GM12878 (cell line): Measurements from ENCODE around the gene ADAMTS2. TPM values are rescaled to one million over a fixed set of nuclear protein-coding genes. Genes with fewer than 3 reads are reported as not detected.

Experiments used
- ATAC-seq: fragments of 200-7000 bp; cut with Tn5 transposase; 3 replicates; pipeline ENCODE4 v1.9.1; 2020; ENCODE audit warnings: mild to moderate bottlenecking, moderate library complexity
- BruUV-seq: library from RNA; stranded (reverse); fragments of 400-500 nt; replicated peaks from 2 replicates; lab custom pipeline; 2021; lab: Mats Ljungman, UMichigan
- CTCF ChIA-PET: fragments of 300-600 bp; sonication (Branson Sonifier 250); formaldehyde crosslinking; extraction: SDS; loops from one replicate; lab custom pipeline; 2021; ENCODE audit warnings: inconsistent platforms; lab: Yijun Ruan, JAX
- POLR2A ChIA-PET: fragments of 350-600 bp; formaldehyde crosslinking; extraction: SDS; loops from one replicate; lab custom pipeline; 2021; ENCODE audit warnings: inconsistent platforms; lab: Charles Lee
- RAD21 ChIA-PET: fragments of 300-600 bp; sonication (Branson Sonifier 250); formaldehyde crosslinking; loops from one replicate; lab custom pipeline; 2023; ENCODE audit warnings: antibody characterized with exemption; ENCODE audit not compliant: unreplicated experiment; lab: Charles Lee
- SMC1A ChIA-PET: fragments of 300-600 bp; sonication (Branson Sonifier 250); formaldehyde crosslinking; loops from one replicate; lab custom pipeline; 2023; ENCODE audit not compliant: unreplicated experiment, uncharacterized antibody; lab: Charles Lee
- DNase-seq: peaks from one replicate; pipeline ENCODE4 v3.0.0-alpha.2; 2011; ENCODE audit warnings: low read depth, low spot score
- FAIRE-seq: peaks from 3 replicates; lab custom pipeline; 2011; peaks lifted over from hg19 to GRCh38; lab: Jason Lieb, UNC
- H2AFZ ChIP-seq: 2 replicates; pipeline ENCODE4 v1.6.0; 2011; ENCODE audit warnings: low read depth, low read length, control low read depth; ENCODE audit not compliant: control insufficient read depth
- H3K27ac ChIP-seq: 2 replicates; pipeline ENCODE4 v1.5.1; 2011; ENCODE audit warnings: control low read depth; ENCODE audit not compliant: control insufficient read depth, insufficient read depth
- H3K27me3 ChIP-seq, 2 experiments: replicated peaks in 1 of 2; 2 replicates each; pipeline versions ENCODE4 v1.6.0 to v1.6.1; 2011; ENCODE audit warnings: low read length in 1 of 2; ENCODE audit not compliant: control insufficient read depth in 2 of 2, insufficient read depth in 2 of 2
- H3K36me3 ChIP-seq, 2 experiments: 2 replicates each; pipeline ENCODE4 v1.5.1; 2011; ENCODE audit warnings: low read length in 1 of 2; ENCODE audit not compliant: control insufficient read depth in 2 of 2, insufficient read depth in 2 of 2
- H3K4me1 ChIP-seq: 2 replicates; pipeline ENCODE4 v1.6.1; 2011; ENCODE audit warnings: mild to moderate bottlenecking, low read length, moderate library complexity, mixed read lengths; ENCODE audit not compliant: control insufficient read depth, insufficient read depth
- H3K4me2 ChIP-seq: 2 replicates; pipeline ENCODE4 v1.6.0; 2011; ENCODE audit warnings: control low read depth; ENCODE audit not compliant: control insufficient read depth, insufficient read depth
- H3K4me3 ChIP-seq: fragments of 200-600 bp; sonication (generic); 2 replicates; pipeline ENCODE4 v1.5.1; 2016
- H3K79me2 ChIP-seq: 2 replicates; pipeline ENCODE4 v1.6.0; 2011; ENCODE audit warnings: low read length; ENCODE audit not compliant: control insufficient read depth, insufficient read depth
- H3K9ac ChIP-seq: 2 replicates; pipeline ENCODE4 v1.8.0; 2011; ENCODE audit warnings: low read length, control low read depth, mixed read lengths; ENCODE audit not compliant: control insufficient read depth, insufficient read depth
- H3K9me3 ChIP-seq: replicated peaks from 3 replicates; pipeline ENCODE4 v1.5.1; 2011; ENCODE audit warnings: mild to moderate bottlenecking, low read length; ENCODE audit not compliant: control insufficient read depth, insufficient read depth
- H4K20me1 ChIP-seq: 2 replicates; pipeline ENCODE4 v1.6.0; 2011; ENCODE audit not compliant: control insufficient read depth, insufficient read depth
- BCL3 ChIP-seq: IDR thresholded peaks from 2 replicates; pipeline ENCODE4 v1.6.1; 2011; ENCODE audit warnings: borderline replicate concordance, low read depth, mild to moderate bottlenecking, moderate library complexity, low read length; ENCODE audit not compliant: insufficient read depth, poor library complexity, severe bottlenecking
- CBFB ChIP-seq: IDR thresholded peaks from 2 replicates; pipeline ENCODE4 v1.6.1; 2016; ENCODE audit warnings: antibody characterized with exemption, low read depth
- CHD4 ChIP-seq: fragments of 200-600 bp; sonication (generic); IDR thresholded peaks from 2 replicates; pipeline ENCODE4 v1.6.1; 2016; ENCODE audit warnings: mild to moderate bottlenecking
- E2F4 ChIP-seq: IDR thresholded peaks from 2 replicates; pipeline ENCODE4 v1.6.1; 2012; ENCODE audit warnings: low read depth, low read length, improper control_type of control experiment
- ETV6 ChIP-seq, 2 experiments: fragments of 450-650 bp in 1 of 2; IDR thresholded peaks in 1 of 2; conservative IDR thresholded peaks in 1 of 2; 2 replicates each; pipeline ENCODE4 v1.6.1; 2014; ENCODE audit warnings: antibody characterized with exemption in 1 of 2, borderline replicate concordance in 1 of 2, low read depth in 1 of 2, mild to moderate bottlenecking in 1 of 2, moderate library complexity in 1 of 2
- GABPA ChIP-seq: IDR thresholded peaks from 2 replicates; pipeline ENCODE4 v1.6.1; 2014; ENCODE audit warnings: antibody characterized with exemption, low read depth, mild to moderate bottlenecking, inconsistent platforms
- GATAD2B ChIP-seq: fragments of 450-650 bp; conservative IDR thresholded peaks from 2 replicates; pipeline ENCODE4 v1.6.1; 2017; ENCODE audit warnings: low read depth, mild to moderate bottlenecking, moderate library complexity
- IKZF2 ChIP-seq, 2 experiments: fragments of 450-650 bp; IDR thresholded peaks; 2 replicates each; pipeline ENCODE4 v1.6.1; 2017; ENCODE audit warnings: mild to moderate bottlenecking in 2 of 2, moderate library complexity in 2 of 2
- MEF2A ChIP-seq: IDR thresholded peaks from 2 replicates; pipeline ENCODE4 v1.6.1; 2011; ENCODE audit warnings: low read depth, mild to moderate bottlenecking, low read length, moderate library complexity; ENCODE audit not compliant: insufficient read depth
- MEF2B ChIP-seq: fragments of 450-650 bp; IDR thresholded peaks from 2 replicates; pipeline ENCODE4 v1.6.1; 2018; ENCODE audit warnings: mild to moderate bottlenecking, moderate library complexity; ENCODE audit not compliant: partially characterized antibody, poor library complexity, severe bottlenecking
- MXI1 ChIP-seq: fragments of 150-350 bp; IDR thresholded peaks from 2 replicates; pipeline ENCODE4 v1.6.1; 2011; ENCODE audit warnings: low read depth, mild to moderate bottlenecking, inconsistent platforms, low read length, improper control_type of control experiment
- NFXL1 ChIP-seq: fragments of 450-650 bp; IDR thresholded peaks from 2 replicates; pipeline ENCODE4 v1.6.1; 2017; ENCODE audit warnings: antibody characterized with exemption, mild to moderate bottlenecking, borderline replicate concordance
- PAX5 ChIP-seq: IDR thresholded peaks from 2 replicates; pipeline ENCODE4 v1.6.1; 2011; ENCODE audit warnings: low read depth, low read length, borderline replicate concordance
- POLR2A ChIP-seq: IDR thresholded peaks from 2 replicates; pipeline ENCODE4 v1.6.1; 2011; ENCODE audit warnings: low read depth, mild to moderate bottlenecking, low read length
- TCF12 ChIP-seq: IDR thresholded peaks from 2 replicates; pipeline ENCODE4 v1.6.1; 2011; ENCODE audit warnings: low read depth, mild to moderate bottlenecking, low read length
- USF1 ChIP-seq: IDR thresholded peaks from 2 replicates; pipeline ENCODE4 v1.6.1; 2011; ENCODE audit warnings: borderline replicate concordance, low read depth, mild to moderate bottlenecking, moderate library complexity, mixed read lengths, low read length; ENCODE audit not compliant: insufficient read depth; ENCODE audit errors: extremely low read length
- YBX1 ChIP-seq: fragments of 450-650 bp; IDR thresholded peaks from 2 replicates; pipeline ENCODE4 v1.6.1; 2016; ENCODE audit warnings: antibody characterized with exemption
- WGBS: methylation state at CpG from one replicate; pipeline ENCODE4 v1.1.6; 2016; ENCODE audit warnings: low lambda C conversion rate; ENCODE audit not compliant: insufficient replicate concordance, insufficient coverage; ENCODE audit errors: missing lambda C conversion rate; 5-methylcytosine and 5-hydroxymethylcytosine counted together
- in situ Hi-C: fragments of 300-500 bp; cut with MboI; formaldehyde crosslinking; loops from 9 replicates; pipeline ENCODE4 v1.14.3; 2018; ENCODE audit warnings: mixed read lengths
- intact Hi-C: fragments of 100-400 bp; cut with micrococcal nuclease; formaldehyde crosslinking; loops from one replicate; pipeline ENCODE4 v1.14.2; 2022; ENCODE audit not compliant: unreplicated experiment
- polyA plus RNA-seq, 11 experiments: library from polyadenylated mRNA; depleted of rRNA in 4 of 11; unstranded in 6 of 11; stranded (reverse) in 5 of 11; fragments of >200 nt; fragmentation: Nextera tagmentation in 4 of 11; fragmentation: Illumina TruSeq in 1 of 11; extraction: Ambion mirVana in 4 of 11; extraction: Trizol in 1 of 11; gene quantifications; 1 replicate in 1 of 11; 2 replicates in 10 of 11; pipeline versions ENCODE4 v1.2.1 to v1.2.3, GENCODE V29; 2011 to 2016; ENCODE audit warnings: inconsistent platforms in 2 of 11, missing spikeins in 2 of 11, low read depth in 1 of 11
- total RNA-seq, 4 experiments: library from RNA; depleted of rRNA in 3 of 4; stranded (reverse); fragments of >200 nt in 3 of 4; fragmentation: Illumina TruSeq in 1 of 4; extraction: Trizol in 1 of 4; gene quantifications; 2 replicates each; pipeline versions ENCODE4 v1.2.1 to v1.2.3, GENCODE V29; 2013 to 2021

The ADAMTS2 gene
- total and polyA plus RNA-seq, 10 of the 15 experiments (the other 5 are each of a cell fraction or from before 2014, with no cell fraction given): 0.03 to 0.05 TPM; not detected in 8

GRCh38 chr5:179323026-179323870 lies 22.0 kb downstream of the ADAMTS2 start:
- H3K79me2 ChIP-seq: no peaks in the 10 kb centered on the region
- intact Hi-C loops (no loop called here), in situ Hi-C loops (no loop called here)
- ChIA-PET POLR2A (no interaction called here), RAD21 (no interaction called here), SMC1A (no interaction called here), CTCF (no interaction called here)
- no peaks in the 10 kb centered on the region for H4K20me1 ChIP-seq
- DNase-seq (no peak), FAIRE-seq (no peak), ATAC-seq (no peak)
- H3K4me2 ChIP-seq: no peak overlapping the region
- H3K9ac ChIP-seq: no peak overlapping the region
- no peaks in the 10 kb centered on the region for H3K36me3 ChIP-seq
- H3K4me1 ChIP-seq: no peaks in the 10 kb centered on the region
- H3K4me3 ChIP-seq: no peak overlapping the region
- H3K27me3 ChIP-seq: no peaks in the 10 kb centered on the region
- TF ChIP-seq MEF2A (no peak), CHD4 (no peak), NFXL1 (no peak), ETV6 (conservative IDR thresholded peaks at IDR 0.05 in 1 of 2, IDR thresholded peaks at IDR 0.05 in 1 of 2; ENCODE audit: borderline replicate concordance in 1 of 2, low read depth in 1 of 2) (no peak), PAX5 (no peak), CBFB (no peak), POLR2A (no peak), IKZF2 (IDR thresholded peaks at IDR 0.05) (no peak), YBX1 (no peak), BCL3 (no peak), MXI1 (no peak), GABPA (no peak), GATAD2B (no peak), USF1 (no peak), MEF2B (no peak), E2F4 (no peak), TCF12 (no peak)
- WGBS: 6% methylated on average over 11 of the region's 11 CpGs
- no peak overlapping the region for H2AFZ ChIP-seq
- no peak overlapping the region for H3K27ac ChIP-seq
- H3K9me3 ChIP-seq: no peaks in the 10 kb centered on the region; the same call in 2 of the 3 replicates
- no TSS peak for BruUV-seq
